Measurements from ENCODE around the gene RELL2. TPM values are rescaled to one million over a fixed set of nuclear protein-coding genes. Genes with fewer than 3 reads are reported as not detected.

RELL2 gene
- total RNA-seq, 1 experiment from 2014 or later, result 3.4 TPM

DNA sequence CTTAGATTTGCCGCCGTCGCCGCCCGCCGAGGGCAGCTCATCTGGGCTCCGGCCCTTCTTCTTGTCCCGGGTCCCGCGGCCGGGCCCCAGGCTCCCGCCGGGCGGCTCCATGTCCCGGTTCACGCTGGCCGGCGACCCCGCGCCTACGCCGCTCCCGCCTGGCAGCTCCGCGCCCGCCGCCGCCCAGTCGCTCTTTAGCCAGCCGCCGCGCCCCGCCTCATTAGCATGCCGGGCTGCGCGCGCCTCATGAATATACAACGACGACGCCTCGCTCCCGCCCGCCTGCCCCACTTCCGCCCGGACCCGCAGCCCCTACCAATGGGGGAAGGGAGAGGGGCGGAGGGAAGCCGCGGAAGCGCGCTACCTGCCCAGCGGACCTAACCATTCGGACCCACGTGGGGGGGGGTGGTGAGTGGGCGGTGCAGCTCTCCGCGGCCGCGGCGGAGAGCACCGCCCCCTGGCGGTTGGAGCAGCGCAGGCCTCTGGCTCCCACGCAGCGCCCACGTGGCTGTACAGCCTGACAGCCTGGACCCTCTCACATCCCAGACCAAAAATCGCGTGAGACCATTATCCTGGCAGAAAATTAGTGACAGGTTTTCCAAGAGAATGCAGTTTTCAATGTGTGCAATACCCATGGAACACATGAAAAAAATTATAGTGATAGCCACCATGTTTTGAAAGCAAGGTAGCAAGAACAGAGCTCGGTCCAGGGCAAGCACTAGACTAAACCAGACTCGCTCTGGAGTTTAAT, 17.8 kb upstream of the RELL2 start, which contains the start of gene DIAPH1:
Gene DIAPH1 (minus strand): TSS at position 197 of the 751 bp plus-strand sequence. CDS start 86 bp downstream, at position 111.
- DNase-seq (ENCODE audit: low read depth), result peak; percentile 99

GRCh38 chr5:141623186-141623585, 13.6 kb upstream of the RELL2 start:
- DNase-seq (ENCODE audit: low read depth), result no peak

DNA sequence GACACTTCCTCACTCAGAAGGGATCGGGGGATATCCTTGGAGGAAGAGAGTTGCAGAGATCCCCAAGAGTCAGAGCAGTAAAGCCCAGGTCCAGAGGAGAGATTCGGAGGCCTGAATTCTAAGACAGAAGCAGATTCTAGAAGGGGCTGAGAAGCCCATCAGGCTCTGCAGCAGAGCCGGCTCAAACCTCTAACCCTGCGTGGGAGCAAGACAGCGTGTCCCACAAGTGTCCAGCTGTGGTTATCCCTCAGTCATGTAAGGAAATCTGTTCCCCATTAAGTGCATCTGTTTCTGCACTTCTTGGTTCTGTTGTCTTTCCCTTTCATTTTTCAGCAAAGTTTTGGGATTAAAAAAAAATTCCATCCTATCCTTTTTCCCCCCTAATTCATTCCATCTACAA, 13.2 kb upstream of the RELL2 start:
- DNase-seq (ENCODE audit: low read depth), result no peak

DNA sequence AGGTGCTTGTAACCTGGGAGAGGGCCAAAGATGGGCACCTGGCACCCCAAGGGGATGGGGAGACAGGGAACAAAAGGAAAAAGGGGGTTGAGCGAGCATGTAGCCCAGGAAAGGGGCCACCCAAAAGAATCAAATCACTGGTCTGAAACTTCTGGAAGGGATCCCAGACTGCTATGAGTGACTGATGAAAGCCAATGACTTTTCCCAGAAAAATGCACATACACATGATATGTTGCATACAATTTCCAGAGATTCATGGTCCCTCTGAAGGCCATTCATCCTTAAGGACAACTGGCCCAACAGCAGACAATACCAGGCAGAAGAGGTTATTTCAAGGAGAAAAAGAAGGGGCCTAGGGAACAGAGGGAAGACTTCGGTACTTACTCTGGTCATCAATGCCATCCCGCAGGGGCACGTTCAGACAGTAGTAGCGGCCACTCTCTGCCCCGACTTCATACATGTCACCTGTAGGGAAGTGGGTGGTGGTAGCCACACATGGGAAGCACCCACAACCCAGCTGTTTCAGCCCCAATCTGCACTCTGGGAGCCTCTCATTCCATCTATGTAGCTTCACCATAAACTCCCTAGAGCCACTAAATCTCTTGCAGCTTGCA, 8.5 kb upstream of the RELL2 start:
- no peak for DNase-seq (ENCODE audit: low read depth)

GRCh38 chr5:141630570-141631140, 6.1 kb upstream of the RELL2 start:
- no peak for DNase-seq (ENCODE audit: low read depth)

- no peak for DNase-seq (ENCODE audit: low read depth)
Observed at GRCh38 chr5:141632650-141633049, 4.1 kb upstream of the RELL2 start.

GRCh38 chr5:141633871-141634561, 2.8 kb upstream of the RELL2 start:
- no peak for DNase-seq (ENCODE audit: low read depth)

DNA sequence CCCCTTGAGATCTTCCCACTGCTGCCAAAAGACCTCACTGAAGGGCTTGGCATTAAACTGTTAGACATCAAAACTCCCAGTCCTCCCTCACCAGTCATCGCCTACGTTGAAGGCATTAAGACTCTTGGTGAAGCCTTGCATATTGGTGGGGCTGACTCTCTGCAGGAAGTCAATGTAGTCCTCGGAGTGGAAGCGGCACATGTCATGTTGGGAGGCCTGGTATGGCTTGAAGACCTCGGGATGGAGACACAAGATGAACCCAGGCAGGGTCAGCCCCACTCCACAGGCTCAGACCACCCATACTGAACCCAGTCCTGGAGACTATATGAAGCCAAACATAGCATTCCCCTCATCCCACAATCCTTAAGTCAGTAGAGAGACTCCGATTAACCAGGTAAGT, 2.1 kb upstream of the RELL2 start:
- DNase-seq (ENCODE audit: low read depth), result no peak

DNA sequence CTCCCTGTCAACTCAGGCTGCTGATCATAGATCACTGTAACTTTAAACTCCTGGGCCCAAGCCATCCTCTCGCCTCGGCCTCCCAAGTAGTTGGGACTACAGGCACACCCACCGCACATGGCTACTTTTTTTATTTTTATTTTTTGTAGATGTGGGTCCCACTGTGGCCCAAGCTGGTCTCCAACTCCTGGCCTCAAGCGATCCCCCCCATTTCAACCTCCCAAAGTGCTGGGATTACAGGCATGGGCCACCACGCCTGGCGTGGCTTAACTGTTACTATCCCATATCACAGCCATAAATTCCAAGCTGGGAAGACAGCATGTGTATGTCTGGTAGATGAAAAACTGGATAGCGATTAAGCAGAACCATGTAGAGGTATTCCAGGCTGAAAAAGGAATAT, 1.2 kb upstream of the RELL2 start:
- no peak for DNase-seq (ENCODE audit: low read depth)

DNA sequence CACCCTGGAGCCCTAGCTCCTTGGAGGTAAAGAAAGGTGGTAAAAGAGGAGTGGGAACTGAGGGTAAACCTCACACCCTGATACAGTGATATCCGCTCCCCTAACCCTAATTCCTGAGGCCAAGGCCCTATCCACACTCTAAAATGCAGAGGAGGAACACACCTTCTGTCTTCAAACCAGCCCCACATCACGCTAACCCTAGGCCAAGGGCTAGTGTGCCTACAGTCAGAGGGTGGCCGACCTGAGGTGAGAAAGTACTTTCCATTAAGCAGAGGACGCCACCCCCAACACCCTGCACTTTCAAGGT, 738 bp upstream of the RELL2 start:
- DNase-seq (ENCODE audit: low read depth), result no peak

DNA sequence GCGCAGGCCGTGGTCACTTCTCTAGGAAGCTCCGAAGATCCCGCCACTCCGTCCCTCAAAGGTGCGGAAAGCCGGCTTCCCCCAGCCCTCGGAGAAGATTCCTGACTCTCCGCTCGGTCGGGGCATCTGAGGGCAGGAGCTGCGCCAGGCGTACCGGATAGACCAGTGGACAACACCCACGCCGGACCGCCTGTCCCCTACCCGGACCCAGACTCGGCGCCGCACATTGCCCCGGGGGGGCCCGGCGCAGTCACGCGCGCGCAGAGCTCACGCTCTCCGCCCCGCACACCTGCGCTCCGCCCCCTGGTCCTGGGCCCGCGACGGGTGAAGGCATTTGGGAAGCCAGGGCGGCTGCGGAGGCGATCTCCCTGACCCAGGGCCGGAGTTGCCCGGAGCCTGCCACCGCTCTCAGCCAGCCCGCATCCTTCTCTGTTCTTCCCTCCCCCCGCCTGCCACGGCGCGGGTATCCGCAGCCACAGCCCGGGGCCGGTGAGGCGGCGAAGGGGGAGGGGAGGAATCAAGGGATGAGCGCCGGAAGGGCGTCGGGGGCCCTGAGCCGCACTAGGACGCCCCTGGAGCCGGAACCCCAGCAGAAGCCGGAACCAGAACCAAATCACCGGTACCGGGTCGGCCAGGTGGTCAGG, 448 bp downstream of the RELL2 start:
- peak; percentile 39 for DNase-seq (ENCODE audit: low read depth)

- peak; percentile 53 for DNase-seq (ENCODE audit: low read depth)
Observed at GRCh38 chr5:141637767-141638419, 1.1 kb downstream of the RELL2 start.

DNA sequence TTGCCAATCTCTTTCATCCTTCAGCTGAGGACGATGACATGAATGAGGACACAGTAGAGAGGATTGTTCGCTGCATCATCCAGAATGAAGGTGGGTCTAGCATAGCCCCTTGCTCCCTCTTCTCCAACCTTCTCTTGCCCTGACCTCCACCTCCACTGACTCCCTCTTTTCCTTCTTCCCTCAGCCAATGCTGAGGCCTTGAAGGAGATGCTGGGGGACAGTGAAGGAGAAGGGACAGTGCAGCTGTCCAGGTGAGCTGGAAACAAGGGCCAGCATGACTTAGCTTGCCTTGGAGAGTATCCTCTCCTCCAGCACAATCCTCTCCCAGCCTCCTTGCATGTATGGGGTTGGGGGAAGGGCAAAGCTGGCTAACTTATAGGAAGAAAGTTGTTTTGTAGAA, 2.0 kb downstream of the RELL2 start:
- DNase-seq (ENCODE audit: low read depth), result no peak

DNA sequence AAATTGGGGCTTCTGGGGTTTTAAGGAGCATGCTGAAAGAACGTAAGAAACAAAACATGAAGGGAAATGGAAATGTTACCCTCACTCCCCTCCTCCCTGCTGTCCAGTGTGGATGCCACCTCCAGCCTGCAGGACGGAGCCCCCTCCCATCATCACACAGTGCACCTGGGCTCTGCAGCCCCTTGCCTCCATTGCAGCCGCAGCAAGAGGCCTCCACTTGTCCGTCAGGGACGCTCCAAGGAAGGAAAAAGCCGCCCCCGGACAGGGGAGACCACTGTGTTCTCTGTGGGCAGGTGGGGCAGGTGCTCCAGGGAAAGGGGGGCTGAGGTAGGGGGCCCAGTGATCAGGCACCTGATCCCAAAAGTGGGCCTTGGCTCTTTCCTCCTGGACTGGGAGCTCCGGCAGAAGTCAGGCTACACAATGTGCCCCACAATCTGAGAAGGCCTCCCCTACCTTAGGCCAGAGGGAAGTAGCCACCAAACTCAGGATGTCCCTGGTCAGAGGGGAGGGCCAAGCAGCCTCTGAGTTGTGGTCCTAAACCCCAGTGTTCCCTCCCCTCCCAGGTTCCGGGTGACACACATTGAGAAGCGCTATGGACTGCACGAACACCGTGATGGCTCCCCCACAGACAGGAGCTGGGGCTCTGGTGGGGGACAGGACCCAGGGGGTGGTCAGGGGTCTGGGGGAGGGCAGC, 2.7 kb downstream of the RELL2 start:
- no peak for DNase-seq (ENCODE audit: low read depth)

GRCh38 chr5:141640051-141640415, 3.2 kb downstream of the RELL2 start:
- no peak for DNase-seq (ENCODE audit: low read depth)

GRCh38 chr5:141640698-141641097, 3.9 kb downstream of the RELL2 start:
- no peak for DNase-seq (ENCODE audit: low read depth)

DNA sequence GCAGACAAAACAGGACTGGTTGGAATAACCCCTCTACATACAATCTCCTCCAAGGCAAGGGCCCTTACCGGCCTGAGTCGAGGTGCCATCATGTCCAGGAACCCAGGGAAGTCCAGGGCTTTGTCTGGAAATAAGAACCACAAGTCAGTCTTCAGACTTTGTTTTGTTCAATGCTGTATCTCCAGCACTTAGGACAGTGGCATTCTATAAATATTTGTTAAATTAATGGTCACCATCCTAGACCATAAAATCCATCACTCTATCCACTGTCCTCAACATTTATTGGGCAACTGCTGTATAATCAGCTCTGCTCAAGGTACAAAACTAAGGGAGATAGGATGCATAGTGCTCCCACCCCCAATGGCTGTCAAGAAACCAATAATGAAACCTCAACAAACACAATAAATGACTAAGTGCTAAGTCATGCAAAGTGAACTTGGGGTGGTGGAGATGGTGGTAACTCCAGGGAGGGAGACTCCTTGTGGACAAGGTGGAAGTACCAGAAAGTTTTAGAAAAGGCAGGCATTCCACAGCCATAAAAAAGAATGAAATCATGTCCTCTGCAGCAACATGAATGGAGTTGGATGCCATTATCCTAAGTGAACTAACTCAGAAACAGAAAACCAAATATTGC, 5.0 kb downstream of the RELL2 start:
- DNase-seq (ENCODE audit: low read depth), result peak; percentile 84

DNA sequence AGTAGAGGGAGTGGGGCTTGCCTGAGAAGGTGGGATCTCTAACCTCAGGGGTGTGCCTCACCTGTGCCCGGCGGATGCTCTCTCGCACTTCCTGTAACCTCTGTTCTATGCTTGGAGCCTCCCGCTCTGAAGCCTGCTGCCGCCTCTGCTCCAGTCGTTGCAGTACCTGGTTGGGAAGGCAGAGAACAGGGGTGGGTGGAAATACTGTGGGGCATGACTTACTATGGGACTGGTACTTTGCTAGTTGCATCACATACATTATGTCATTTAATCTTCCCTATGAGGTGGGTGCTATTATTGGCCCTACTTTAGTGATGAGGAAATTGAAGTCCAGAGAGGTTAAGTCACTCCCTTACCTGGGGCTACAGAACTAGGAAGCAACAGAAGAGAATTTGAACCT, 9.2 kb downstream of the RELL2 start:
- DNase-seq (ENCODE audit: low read depth), result no peak

DNA sequence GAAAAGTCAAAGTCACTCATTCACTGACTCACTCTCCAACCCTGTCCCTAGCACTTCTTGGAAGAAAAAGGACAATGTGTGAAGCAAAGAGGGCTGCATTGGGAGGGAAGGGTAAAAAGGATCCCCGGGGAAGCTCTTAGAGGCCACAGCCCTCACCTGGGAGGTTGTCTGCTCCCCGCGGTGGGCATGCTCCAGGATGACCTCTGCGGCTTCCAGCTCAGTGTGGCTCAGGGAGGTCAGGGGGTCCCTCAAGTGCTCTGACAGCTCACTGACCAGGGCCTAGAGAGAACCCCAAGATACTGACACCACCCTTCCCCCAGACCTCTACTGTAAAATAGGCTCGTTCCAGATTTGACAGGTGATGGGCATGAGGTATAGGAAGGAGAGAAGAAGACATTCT, 10.4 kb downstream of the RELL2 start:
- no peak for DNase-seq (ENCODE audit: low read depth)

- no peak for DNase-seq (ENCODE audit: low read depth)
Observed at GRCh38 chr5:141647851-141648250, 11.1 kb downstream of the RELL2 start.
